ENCODE measurements around the gene FHOD3.
A peak's percentile ranks its signal among the peaks of the same experiment; 100 is the strongest.

The FHOD3 gene

DNA sequence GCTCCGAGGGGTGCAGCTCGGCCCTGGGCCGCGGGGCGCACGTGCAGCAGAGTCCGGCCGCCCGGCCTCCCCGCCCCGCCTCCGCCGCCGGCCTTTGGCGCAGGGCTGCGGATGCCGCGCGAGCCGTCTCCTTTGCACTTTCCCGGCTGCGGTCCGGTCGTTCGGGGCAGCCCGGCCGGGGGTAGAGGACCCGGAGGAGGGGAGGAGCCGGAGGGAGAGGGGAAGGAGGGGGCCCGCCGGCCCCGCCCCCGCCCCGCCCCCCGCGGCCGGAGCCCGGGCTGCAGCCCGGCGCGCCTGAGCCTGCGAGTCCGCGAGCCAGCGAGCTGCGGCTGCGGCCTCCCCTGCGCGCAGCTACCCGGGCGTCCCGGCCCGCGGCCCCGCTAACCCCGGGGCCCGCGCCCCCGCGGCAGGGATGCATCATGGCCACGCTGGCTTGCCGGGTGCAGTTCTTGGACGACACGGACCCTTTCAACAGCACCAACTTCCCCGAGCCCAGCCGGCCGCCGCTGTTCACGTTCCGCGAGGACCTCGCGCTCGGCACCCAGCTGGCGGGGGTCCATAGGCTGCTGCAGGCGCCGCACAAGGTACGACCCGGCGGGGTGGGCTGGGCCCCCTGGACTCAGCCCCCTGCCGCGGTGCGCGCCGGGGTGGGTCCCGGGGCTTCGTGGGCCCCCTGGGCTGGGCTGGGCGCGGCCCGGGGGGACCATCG lies at the start of gene FHOD3:
FHOD3 (plus strand) TSS at position 297 of the 709 bp plus-strand sequence; CDS start at position 420, 123 bp downstream.
- Mint-ChIP-seq H3K4me3 (peak within 1 kb of the TSS; percentile 42), H3K27me3 (peaks cover 19% of the 10 kb centered on the region), H3K36me3 (no peaks in the 10 kb centered on the region), H3K27ac (no peak within 1 kb of the TSS), H3K4me1 (ENCODE audit: low read depth) (no peaks in the 10 kb centered on the region), H3K9me3 (ENCODE audit: low read depth) (no peaks in the 10 kb centered on the region)

DNA sequence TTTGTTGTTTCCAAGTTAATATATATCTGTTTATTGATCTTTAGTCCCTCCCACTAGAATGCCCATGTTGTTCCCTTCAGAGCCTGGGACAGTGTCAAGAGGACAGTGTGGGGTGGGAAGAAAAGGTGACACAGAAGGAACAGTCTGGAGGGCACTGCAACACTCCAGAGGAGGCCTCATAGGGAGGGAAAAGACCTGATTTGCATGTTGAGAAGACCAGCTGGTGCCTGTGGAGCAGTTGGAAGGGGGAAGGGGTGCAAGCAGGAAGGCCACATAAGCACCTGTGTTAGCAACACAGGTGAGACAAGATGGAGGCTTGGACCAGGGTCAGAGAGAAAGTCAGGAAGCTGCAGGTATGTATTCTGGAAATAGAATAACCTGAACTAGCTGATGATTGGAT lies 48.1 kb upstream of the FHOD3 start:
- H3K27me3 Mint-ChIP-seq, result peaks cover 23% of the 10 kb centered on the region
- no peak overlapping the region for H3K27ac Mint-ChIP-seq
- H3K9me3 Mint-ChIP-seq (ENCODE audit: low read depth), result peaks cover 16% of the 10 kb centered on the region
- no peaks in the 10 kb centered on the region for H3K4me1 Mint-ChIP-seq (ENCODE audit: low read depth)
- H3K36me3 Mint-ChIP-seq, result no peaks in the 10 kb centered on the region
- H3K4me3 Mint-ChIP-seq, result no peak overlapping the region

DNA sequence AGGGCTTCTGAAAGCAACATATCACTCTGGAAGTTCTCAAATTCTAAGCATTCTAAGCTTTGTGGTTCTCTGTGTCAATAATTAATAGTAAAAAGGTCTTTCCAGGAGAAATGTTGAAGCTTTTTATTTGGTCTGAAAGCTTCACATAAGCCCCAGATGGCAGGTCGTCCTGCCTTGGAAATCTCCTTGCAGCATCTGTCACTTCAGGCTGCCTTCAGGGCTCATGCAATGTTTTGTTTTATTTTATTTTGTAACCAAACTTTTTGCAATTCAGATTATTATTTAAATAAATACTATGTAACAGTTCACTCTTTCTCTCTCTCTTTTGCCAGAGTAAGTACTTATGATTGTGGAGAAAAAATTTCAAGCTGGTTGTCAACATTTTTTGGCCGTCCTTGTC lies 46.7 kb upstream of the FHOD3 start:
- Mint-ChIP-seq H3K4me1 (ENCODE audit: low read depth) (no peaks in the 10 kb centered on the region), H3K4me3 (no peak overlapping the region), H3K9me3 (ENCODE audit: low read depth) (peaks cover 6% of the 10 kb centered on the region), H3K27me3 (peaks cover 19% of the 10 kb centered on the region), H3K36me3 (no peaks in the 10 kb centered on the region), H3K27ac (no peak overlapping the region)

DNA sequence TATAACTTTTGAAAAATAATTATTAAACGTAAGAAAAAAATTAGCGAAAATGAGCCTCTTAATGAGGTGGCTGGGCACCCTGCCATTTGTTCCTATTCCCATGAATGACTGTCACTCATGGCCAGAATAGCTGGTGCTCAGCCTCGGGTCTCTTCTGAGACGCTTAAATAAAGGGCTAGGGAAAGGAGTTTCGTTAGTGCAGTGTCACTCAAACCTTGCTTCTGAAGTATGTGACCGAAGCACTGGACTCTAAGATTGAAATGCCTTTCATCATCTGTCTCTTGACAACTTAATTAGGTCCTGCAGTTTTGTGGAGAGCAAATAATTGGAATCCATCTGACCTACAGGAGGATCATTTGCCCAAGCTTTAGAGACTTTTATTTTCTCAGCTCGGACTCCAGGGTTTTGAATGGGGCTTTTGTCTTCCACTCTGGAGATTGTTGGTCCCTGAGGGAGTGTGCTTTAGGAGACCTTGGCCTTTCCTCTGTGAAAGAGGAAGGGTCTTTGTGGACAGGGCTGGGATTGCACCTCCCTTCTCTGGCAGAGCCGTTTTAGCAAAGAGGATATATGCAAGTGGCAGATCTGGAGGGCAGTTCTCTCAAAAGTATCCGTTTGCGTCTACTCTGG lies 42.3 kb upstream of the FHOD3 start:
- H3K36me3 Mint-ChIP-seq, result no peaks in the 10 kb centered on the region
- H3K27me3 Mint-ChIP-seq, result peaks cover 13% of the 10 kb centered on the region
- no peak overlapping the region for H3K4me3 Mint-ChIP-seq
- no peaks in the 10 kb centered on the region for H3K9me3 Mint-ChIP-seq (ENCODE audit: low read depth)
- no peaks in the 10 kb centered on the region for H3K4me1 Mint-ChIP-seq (ENCODE audit: low read depth)
- H3K27ac Mint-ChIP-seq, result no peak overlapping the region

DNA sequence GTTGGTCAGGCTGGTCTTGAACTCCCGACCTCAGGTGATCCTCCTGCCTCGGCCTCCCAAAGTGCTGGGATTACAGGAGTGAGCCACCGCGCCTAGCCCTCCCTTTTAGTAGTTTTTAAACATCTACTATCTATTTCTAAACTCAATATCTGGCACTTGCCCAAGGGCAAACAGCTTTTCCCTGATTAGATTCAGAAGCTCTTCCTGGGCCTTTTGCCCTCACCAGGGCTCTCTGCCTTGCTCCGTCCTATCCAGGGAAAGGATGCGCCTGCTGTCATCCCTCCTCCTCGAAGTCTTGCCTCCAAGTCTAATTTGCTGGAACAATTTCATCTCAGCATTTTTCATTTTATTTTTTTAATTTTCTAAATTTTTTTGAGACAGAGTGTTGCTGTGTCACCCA lies 41.4 kb upstream of the FHOD3 start:
- Mint-ChIP-seq H3K4me3 (no peak overlapping the region), H3K27me3 (peaks cover 13% of the 10 kb centered on the region), H3K36me3 (no peaks in the 10 kb centered on the region), H3K9me3 (ENCODE audit: low read depth) (no peaks in the 10 kb centered on the region), H3K4me1 (ENCODE audit: low read depth) (no peaks in the 10 kb centered on the region), H3K27ac (no peak overlapping the region)

DNA sequence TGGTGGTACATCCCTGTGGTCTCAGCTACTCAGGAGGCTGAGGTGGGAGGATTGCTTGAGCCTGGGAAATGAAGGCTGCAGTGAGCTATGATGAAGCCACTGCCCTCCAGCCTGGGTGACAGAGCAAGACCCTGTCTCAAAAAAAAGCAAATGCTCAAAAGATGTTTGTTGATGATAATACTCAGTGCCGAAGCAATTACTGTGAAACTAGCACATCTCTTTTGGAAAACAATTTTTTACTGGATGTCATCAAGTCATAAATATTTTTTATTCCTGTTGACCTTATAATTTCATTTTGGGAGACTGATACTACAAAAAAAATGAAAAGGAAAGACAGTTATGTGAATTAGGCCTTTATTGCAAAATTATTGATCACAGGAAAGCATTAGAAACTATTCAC lies 34.5 kb upstream of the FHOD3 start:
- H3K27ac Mint-ChIP-seq, result no peak overlapping the region
- peaks cover under 1% of the 10 kb centered on the region for H3K4me1 Mint-ChIP-seq (ENCODE audit: low read depth)
- H3K4me3 Mint-ChIP-seq, result no peak overlapping the region

DNA sequence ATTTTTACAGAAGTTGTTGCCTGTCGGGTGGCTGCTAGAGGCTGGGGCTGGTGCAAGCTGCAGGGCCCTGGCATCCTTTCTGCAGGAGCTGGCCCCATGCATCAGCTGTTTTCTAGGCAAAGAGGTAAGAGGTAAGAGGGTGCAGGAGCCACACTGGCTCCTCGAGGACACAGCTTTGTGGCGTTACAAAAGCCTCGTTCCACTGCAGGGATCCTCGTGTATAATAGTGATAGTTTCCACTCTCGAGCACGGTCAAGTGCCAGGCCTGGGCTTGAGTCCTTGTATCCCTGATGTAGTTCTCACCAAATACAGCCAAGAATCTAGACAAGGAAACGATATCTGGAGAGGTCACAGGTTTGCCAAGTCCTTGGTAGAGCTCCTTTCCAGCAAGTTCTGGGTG lies 33.2 kb upstream of the FHOD3 start:
- Mint-ChIP-seq H3K27ac (no peak overlapping the region), H3K36me3 (no peaks in the 10 kb centered on the region), H3K4me1 (ENCODE audit: low read depth) (peaks cover 2% of the 10 kb centered on the region), H3K9me3 (ENCODE audit: low read depth) (no peaks in the 10 kb centered on the region), H3K27me3 (no peaks in the 10 kb centered on the region), H3K4me3 (no peak overlapping the region)

More for the DNA sequence above, 34.5 kb upstream of the FHOD3 start:
- Mint-ChIP-seq H3K36me3 (no peaks in the 10 kb centered on the region), H3K27me3 (peaks cover 2% of the 10 kb centered on the region), H3K9me3 (ENCODE audit: low read depth) (no peaks in the 10 kb centered on the region)

DNA sequence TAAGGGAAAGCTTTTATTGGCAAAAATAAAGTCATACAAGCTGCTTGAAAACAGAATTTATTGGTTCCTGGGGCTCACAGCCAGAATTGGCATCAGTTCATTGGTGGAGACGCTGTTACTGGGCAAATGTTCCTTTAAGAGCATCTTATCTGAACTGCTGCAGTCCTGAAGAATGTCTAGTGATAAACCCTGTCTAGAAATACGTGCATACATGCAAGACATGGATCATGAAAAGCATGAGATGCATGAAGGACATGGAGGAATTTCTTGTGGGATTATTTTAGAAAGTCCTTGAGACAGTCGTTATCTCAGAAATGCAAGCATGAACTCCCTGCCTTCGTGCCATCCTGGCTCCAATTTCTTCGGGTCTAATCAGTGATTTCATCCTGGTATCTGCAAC lies 32.5 kb upstream of the FHOD3 start:
- H3K36me3 Mint-ChIP-seq, result no peaks in the 10 kb centered on the region

DNA sequence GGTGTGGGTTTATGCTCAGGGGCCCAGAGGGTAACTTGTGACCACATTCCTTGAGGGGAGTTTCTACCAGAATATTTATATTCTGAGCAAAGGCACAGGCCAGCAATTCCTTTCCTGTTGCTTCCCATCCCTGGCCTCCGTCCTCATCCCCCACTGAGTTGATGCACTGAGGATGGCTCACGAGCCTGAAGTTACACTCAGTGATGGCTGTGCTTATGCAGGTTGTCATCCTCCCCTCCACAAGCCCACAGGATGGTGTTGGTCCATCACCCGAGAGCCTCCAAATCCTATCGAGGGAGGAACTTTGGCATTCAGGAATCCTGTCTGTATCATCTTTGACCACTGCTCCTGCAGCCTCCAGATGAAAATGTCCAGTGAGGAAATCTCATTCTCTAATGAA lies 28.4 kb upstream of the FHOD3 start:
- Mint-ChIP-seq H3K27me3 (peaks cover 7% of the 10 kb centered on the region), H3K27ac (no peak overlapping the region), H3K4me3 (no peak overlapping the region), H3K4me1 (ENCODE audit: low read depth) (peaks cover 2% of the 10 kb centered on the region), H3K9me3 (ENCODE audit: low read depth) (no peaks in the 10 kb centered on the region), H3K36me3 (no peaks in the 10 kb centered on the region)

More for the DNA sequence above, 32.5 kb upstream of the FHOD3 start:
- H3K4me1 Mint-ChIP-seq (ENCODE audit: low read depth), result peaks cover 2% of the 10 kb centered on the region
- no peak overlapping the region for H3K27ac Mint-ChIP-seq
- no peaks in the 10 kb centered on the region for H3K9me3 Mint-ChIP-seq (ENCODE audit: low read depth)
- no peak overlapping the region for H3K4me3 Mint-ChIP-seq
- H3K27me3 Mint-ChIP-seq, result peaks cover 2% of the 10 kb centered on the region

DNA sequence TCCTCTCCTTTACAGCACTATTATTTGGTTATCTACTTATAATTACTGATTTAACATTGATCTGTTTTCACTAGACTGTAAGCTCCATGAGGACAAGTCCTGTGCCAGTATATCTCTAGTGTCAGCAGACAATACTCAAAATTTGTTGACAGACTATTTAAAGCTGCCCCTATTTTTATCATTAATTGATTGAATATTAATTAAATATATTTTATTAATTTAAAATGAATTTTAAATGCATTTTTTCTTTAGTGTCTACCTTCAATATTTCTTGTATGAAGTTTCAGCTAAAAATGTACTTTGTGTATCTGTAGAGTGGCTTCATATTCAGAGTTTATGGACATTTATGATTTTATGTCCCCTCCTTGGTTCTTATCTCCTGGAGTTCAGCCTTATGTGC lies 26.4 kb upstream of the FHOD3 start:
- Mint-ChIP-seq H3K4me3 (no peak overlapping the region), H3K36me3 (no peaks in the 10 kb centered on the region), H3K4me1 (ENCODE audit: low read depth) (peaks cover 2% of the 10 kb centered on the region), H3K27me3 (peaks cover 16% of the 10 kb centered on the region), H3K9me3 (ENCODE audit: low read depth) (no peaks in the 10 kb centered on the region), H3K27ac (no peak overlapping the region)

DNA sequence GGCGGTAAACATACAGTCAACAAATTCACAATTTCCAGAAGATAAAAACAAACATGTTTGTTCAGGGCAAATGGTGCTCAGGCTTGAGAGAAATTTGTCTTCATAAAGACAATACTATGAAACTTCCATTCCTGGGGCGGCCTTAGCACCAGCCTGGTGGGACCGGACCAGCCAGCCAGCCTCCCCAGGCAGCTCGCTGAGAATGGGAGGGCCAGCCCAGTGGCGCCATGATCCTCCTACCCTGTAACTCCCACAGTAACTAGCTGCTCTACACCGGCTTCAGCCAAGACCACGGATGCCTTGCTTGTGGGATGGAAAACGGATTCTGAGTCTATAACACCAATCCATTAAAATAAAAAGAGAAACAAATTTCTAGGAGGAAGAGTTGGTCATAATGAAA lies 24.2 kb upstream of the FHOD3 start:
- Mint-ChIP-seq H3K9me3 (ENCODE audit: low read depth) (no peaks in the 10 kb centered on the region), H3K4me1 (ENCODE audit: low read depth) (no peaks in the 10 kb centered on the region), H3K27me3 (peaks cover 18% of the 10 kb centered on the region), H3K27ac (no peak overlapping the region), H3K36me3 (no peaks in the 10 kb centered on the region), H3K4me3 (no peak overlapping the region)

DNA sequence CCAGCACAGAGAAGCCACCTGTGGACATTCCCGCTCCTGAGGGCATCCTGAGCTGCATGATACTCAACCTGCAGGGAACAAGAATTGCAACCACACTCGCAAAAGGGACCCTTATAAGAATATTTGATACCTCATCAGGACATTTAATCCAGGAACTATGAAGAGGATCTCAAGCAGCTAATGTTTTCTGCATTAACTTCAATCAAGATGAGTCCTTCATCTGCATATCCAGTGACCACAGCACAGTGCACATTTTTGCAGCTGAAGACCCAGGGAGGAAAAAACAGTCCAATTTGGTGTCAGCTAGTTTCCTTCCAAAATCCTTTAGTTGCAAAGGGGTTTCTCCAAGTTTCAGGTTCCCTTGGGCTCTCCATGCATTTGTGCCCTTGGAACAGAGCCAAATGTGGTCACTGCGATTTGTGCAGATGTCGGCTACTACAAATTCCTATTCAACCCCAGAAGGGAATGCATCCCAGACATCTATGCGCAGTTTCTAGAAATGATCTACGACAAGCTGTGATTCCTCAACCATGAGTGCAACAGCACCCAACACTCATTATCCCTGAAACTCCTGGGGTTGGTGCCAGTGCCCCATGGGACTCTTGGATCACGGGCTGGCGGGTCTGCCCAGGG lies 23.3 kb upstream of the FHOD3 start:
- Mint-ChIP-seq H3K9me3 (ENCODE audit: low read depth) (no peaks in the 10 kb centered on the region), H3K36me3 (no peaks in the 10 kb centered on the region), H3K4me1 (ENCODE audit: low read depth) (no peaks in the 10 kb centered on the region), H3K27me3 (peaks cover 18% of the 10 kb centered on the region), H3K27ac (no peak overlapping the region), H3K4me3 (no peak overlapping the region)

DNA sequence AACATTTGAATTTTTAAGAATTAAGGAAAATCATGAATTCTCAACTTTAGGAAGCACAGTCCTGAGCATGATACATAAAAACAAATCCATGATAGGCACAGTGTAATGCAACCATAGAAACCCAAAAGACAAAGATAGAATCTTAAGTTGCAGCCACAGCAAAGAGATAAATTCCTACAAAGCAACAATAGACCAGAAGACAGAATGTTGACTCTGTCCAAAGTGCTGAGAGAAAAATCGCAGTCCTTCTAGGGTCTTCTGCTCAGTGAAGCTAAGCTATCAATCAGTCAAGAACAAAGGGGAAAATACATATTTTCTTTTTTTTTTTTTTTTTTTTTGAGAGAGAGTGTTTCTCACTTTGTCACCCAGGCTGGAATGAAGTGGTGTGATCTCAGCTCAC lies 22.0 kb upstream of the FHOD3 start:
- no peaks in the 10 kb centered on the region for H3K9me3 Mint-ChIP-seq (ENCODE audit: low read depth)
- no peaks in the 10 kb centered on the region for H3K4me1 Mint-ChIP-seq (ENCODE audit: low read depth)
- H3K27me3 Mint-ChIP-seq, result peaks cover 19% of the 10 kb centered on the region
- no peaks in the 10 kb centered on the region for H3K36me3 Mint-ChIP-seq
- H3K27ac Mint-ChIP-seq, result no peak overlapping the region
- H3K4me3 Mint-ChIP-seq, result no peak overlapping the region

DNA sequence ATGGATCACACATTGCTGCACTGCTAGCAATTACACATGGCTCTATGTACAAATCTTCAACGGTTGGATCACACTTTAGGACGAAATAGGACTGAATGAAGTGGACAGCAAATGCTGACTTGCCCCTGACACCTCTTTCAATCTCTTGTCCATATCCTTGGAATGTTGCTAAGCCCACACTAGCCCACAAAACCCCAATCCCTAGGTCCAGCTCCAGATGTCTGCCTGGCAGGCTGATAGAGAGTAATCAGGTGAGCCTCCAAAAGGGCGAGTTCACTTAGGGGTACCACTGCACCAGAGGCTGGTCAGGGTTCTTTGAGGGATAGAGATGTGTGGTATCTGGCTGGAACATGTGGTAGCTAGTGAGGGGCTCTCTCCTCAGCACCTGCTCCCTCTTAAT lies 18.5 kb upstream of the FHOD3 start:
- Mint-ChIP-seq H3K4me3 (no peak overlapping the region), H3K9me3 (ENCODE audit: low read depth) (no peaks in the 10 kb centered on the region), H3K27me3 (peaks cover 14% of the 10 kb centered on the region), H3K4me1 (ENCODE audit: low read depth) (no peaks in the 10 kb centered on the region), H3K27ac (no peak overlapping the region), H3K36me3 (no peaks in the 10 kb centered on the region)

DNA sequence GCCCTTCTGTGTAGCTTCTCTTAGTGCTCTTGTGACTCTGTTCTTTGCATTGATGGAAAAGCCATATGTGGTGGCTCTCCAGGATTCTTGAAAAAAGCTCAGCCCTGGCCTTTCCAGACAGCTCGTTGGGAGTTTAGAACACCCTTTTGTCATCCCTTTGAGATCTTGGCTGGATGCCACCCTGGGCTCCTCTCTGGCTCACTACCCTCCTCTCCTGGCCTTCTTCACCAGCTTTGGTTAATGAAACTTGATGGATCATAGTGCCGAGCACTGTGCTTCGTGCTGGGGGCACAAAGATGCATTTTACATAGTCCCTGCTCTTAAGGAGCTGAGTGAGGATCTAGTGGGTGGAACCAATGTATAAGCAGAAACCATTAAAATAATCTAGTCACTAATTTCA lies 15.6 kb upstream of the FHOD3 start:
- peaks cover 2% of the 10 kb centered on the region for H3K4me1 Mint-ChIP-seq (ENCODE audit: low read depth)
- H3K36me3 Mint-ChIP-seq, result no peaks in the 10 kb centered on the region
- H3K27me3 Mint-ChIP-seq, result peaks cover 13% of the 10 kb centered on the region
- no peaks in the 10 kb centered on the region for H3K9me3 Mint-ChIP-seq (ENCODE audit: low read depth)
- no peak overlapping the region for H3K4me3 Mint-ChIP-seq
- H3K27ac Mint-ChIP-seq, result no peak overlapping the region
